ENCODE data around the gene FGF19.
A peak's percentile ranks its signal among the peaks of the same experiment; 100 is the strongest.

Gene FGF19

GRCh38 chr11:69721745-69722144 is 17.9 kb upstream of the FGF19 start:
- TF ChIP-seq RAD21 (IDR thresholded peaks at IDR 0.05; ENCODE audit: low read depth) (peak; percentile 49; the same call in 1 of the 2 replicates), YY1 (IDR thresholded peaks at IDR 0.05; ENCODE audit: low read depth) (no peak), FOXM1 (IDR thresholded peaks at IDR 0.05; ENCODE audit: borderline replicate concordance, low read depth) (no peak)
- TF ChIP-seq, protein P1, sequence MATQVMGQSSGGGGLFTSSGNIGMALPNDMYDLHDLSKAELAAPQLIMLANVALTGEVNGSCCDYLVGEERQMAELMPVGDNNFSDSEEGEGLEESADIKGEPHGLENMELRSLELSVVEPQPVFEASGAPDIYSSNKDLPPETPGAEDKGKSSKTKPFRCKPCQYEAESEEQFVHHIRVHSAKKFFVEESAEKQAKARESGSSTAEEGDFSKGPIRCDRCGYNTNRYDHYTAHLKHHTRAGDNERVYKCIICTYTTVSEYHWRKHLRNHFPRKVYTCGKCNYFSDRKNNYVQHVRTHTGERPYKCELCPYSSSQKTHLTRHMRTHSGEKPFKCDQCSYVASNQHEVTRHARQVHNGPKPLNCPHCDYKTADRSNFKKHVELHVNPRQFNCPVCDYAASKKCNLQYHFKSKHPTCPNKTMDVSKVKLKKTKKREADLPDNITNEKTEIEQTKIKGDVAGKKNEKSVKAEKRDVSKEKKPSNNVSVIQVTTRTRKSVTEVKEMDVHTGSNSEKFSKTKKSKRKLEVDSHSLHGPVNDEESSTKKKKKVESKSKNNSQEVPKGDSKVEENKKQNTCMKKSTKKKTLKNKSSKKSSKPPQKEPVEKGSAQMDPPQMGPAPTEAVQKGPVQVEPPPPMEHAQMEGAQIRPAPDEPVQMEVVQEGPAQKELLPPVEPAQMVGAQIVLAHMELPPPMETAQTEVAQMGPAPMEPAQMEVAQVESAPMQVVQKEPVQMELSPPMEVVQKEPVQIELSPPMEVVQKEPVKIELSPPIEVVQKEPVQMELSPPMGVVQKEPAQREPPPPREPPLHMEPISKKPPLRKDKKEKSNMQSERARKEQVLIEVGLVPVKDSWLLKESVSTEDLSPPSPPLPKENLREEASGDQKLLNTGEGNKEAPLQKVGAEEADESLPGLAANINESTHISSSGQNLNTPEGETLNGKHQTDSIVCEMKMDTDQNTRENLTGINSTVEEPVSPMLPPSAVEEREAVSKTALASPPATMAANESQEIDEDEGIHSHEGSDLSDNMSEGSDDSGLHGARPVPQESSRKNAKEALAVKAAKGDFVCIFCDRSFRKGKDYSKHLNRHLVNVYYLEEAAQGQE (IDR thresholded peaks at IDR 0.05; ENCODE audit: low read depth): no peak

- no peak for TF ChIP-seq FOXM1 (IDR thresholded peaks at IDR 0.05; ENCODE audit: borderline replicate concordance, low read depth)
- 0 out of 2 replicates have a peak, but pooled peaks have one; percentile 39 for TF ChIP-seq TCF12 (IDR thresholded peaks at IDR 0.05; ENCODE audit: low read depth)
- peak; percentile 43; the same call in 1 of the 2 replicates for TF ChIP-seq EP300 (IDR thresholded peaks at IDR 0.05; ENCODE audit: borderline replicate concordance)
- no peak for TF ChIP-seq CEBPB (IDR thresholded peaks at IDR 0.05)
- TF ChIP-seq CREB1 (IDR thresholded peaks at IDR 0.05; ENCODE audit: low read depth): no peak
- no peak for TF ChIP-seq USF1 (IDR thresholded peaks at IDR 0.05)
- no peak for TF ChIP-seq MAX (IDR thresholded peaks at IDR 0.05)
- no peak for TF ChIP-seq ZBTB7A (IDR thresholded peaks at IDR 0.05; ENCODE audit: low read depth)
- no peak for TF ChIP-seq RAD21 (IDR thresholded peaks at IDR 0.05; ENCODE audit: low read depth)
Measured at GRCh38 chr11:69721106-69721505, 17.3 kb upstream of the FGF19 start.

DNA sequence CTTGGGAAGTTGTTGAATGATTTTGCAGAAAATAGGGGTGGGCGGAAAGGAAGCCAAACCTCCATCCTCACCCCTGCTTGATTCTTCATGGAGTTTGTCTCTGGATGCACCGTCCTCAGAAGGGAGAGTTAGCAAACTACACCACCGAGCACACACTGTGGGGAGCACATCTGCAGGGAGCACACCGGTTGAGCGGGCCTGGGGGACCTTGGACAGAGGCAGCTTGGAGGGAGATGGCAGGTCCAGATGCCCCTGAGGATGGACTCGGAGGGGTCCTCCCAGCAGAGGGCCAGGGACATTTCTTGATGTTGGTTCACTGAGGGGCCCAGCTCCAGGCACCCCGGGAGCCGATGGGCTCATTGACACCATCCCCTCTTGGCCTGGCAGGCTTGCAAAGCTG is 15.1 kb upstream of the FGF19 start:
- no peak for TF ChIP-seq FOXM1 (IDR thresholded peaks at IDR 0.05; ENCODE audit: borderline replicate concordance, low read depth)
- TF ChIP-seq, protein P1 (IDR thresholded peaks at IDR 0.05; ENCODE audit: low read depth): peak; percentile 45; the same call in 1 of the 2 replicates

- TF ChIP-seq EGR1 (IDR thresholded peaks at IDR 0.05) (no peak), NFIC (IDR thresholded peaks at IDR 0.05) (no peak), ZBTB7A (IDR thresholded peaks at IDR 0.05; ENCODE audit: low read depth) (0 out of 2 replicates have a peak, but pooled peaks have one; percentile 21), CEBPB (IDR thresholded peaks at IDR 0.05) (no peak), RAD21 (IDR thresholded peaks at IDR 0.05; ENCODE audit: low read depth) (peak; percentile 74), MAX (IDR thresholded peaks at IDR 0.05) (0 out of 2 replicates have a peak, but pooled peaks have one; percentile 15), CREB1 (IDR thresholded peaks at IDR 0.05; ENCODE audit: low read depth) (no peak), TEAD4 (IDR thresholded peaks at IDR 0.05) (no peak)
Measured at GRCh38 chr11:69718147-69718546, 14.3 kb upstream of the FGF19 start.

DNA sequence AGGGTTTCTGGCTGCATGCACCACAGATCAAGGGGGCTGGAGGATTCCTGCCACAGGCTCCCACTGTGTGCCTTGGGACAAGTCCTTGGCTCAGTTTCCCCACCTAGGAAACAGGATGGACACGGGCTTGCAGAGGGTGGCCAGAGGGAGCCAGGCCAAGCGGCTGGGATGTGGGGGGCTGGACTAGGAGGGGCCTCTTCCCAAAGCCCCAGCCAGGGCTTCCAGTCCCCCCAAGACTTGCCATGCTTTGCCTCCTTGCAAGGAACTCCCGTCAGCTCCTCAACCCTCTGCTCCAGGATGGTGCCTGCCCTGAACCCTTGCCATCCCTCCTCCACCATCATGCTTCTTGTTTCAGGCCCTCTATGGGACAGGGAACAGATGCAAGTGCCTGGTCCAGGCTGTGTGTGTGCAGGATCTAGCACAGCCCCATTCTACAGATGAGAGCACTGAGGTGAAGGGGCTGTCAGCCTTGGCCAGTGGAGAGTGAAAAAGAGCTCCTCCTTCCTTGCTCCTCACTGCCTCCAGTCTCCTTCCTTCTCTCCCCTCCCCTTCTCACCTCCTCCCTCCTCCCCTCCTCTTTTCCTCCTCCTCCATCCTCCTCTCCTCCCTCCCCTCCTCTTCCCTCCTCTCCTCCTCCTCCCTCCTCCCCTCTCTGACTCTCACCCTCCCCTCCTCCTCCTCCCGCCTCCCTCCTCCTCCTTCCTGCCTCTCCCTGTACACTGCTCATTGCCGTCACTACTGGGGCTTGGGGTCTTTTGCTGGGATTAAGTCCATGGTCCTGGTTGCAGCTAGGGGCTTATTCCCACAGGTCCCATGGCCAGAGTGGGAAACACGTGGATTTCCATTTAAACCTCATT is 13.3 kb upstream of the FGF19 start:
- TF ChIP-seq TAF1 (IDR thresholded peaks at IDR 0.05; ENCODE audit: low read depth): no peak
- no peak for TF ChIP-seq NFIC (IDR thresholded peaks at IDR 0.05)
- TF ChIP-seq EGR1 (IDR thresholded peaks at IDR 0.05): no peak
- TF ChIP-seq ZBTB7A (IDR thresholded peaks at IDR 0.05; ENCODE audit: low read depth): no peak
- TF ChIP-seq CEBPB (IDR thresholded peaks at IDR 0.05): no peak
- no peak for TF ChIP-seq TEAD4 (IDR thresholded peaks at IDR 0.05)
- TF ChIP-seq TCF12 (IDR thresholded peaks at IDR 0.05; ENCODE audit: low read depth): no peak
- TF ChIP-seq CREB1 (IDR thresholded peaks at IDR 0.05; ENCODE audit: low read depth): no peak
- TF ChIP-seq RAD21 (IDR thresholded peaks at IDR 0.05; ENCODE audit: low read depth): no peak
- TF ChIP-seq YY1 (IDR thresholded peaks at IDR 0.05; ENCODE audit: low read depth): no peak
- TF ChIP-seq USF1 (IDR thresholded peaks at IDR 0.05): no peak
- no peak for TF ChIP-seq MAX (IDR thresholded peaks at IDR 0.05)

DNA sequence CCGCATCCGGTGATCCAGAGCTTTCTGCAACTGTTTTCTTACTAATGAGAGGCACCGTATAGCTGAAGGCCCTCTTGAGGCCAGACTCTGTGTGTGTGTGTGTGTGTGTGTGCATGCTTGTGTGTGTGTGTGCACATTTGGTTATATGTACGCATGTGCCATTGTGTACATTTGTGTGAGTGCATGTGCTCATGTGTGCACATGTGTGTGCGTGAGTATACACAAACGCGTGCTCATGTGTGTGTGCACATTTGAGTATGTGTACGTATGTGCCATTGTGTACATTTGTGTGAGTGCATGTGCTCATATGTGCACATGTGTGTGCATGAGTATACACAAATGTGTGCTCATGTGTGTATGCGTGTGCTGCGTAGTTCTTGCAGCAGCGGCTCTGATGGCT is 12.3 kb upstream of the FGF19 start:
- TF ChIP-seq RAD21 (IDR thresholded peaks at IDR 0.05; ENCODE audit: low read depth): no peak

Measured in Ishikawa (cell line).